Measurements from ENCODE around the gene ZNF675. TPM values are rescaled to one million over a fixed set of nuclear protein-coding genes. Genes with fewer than 3 reads are reported as not detected.
"Not testable (repeated sequence)": the region's sequence is repeated elsewhere in the genome, so short reads cannot be mapped to it uniquely, and the experiment has no call there.

Gene ZNF675
- total RNA-seq = 10 to 100 TPM; 17.7 to 18.0 TPM

DNA sequence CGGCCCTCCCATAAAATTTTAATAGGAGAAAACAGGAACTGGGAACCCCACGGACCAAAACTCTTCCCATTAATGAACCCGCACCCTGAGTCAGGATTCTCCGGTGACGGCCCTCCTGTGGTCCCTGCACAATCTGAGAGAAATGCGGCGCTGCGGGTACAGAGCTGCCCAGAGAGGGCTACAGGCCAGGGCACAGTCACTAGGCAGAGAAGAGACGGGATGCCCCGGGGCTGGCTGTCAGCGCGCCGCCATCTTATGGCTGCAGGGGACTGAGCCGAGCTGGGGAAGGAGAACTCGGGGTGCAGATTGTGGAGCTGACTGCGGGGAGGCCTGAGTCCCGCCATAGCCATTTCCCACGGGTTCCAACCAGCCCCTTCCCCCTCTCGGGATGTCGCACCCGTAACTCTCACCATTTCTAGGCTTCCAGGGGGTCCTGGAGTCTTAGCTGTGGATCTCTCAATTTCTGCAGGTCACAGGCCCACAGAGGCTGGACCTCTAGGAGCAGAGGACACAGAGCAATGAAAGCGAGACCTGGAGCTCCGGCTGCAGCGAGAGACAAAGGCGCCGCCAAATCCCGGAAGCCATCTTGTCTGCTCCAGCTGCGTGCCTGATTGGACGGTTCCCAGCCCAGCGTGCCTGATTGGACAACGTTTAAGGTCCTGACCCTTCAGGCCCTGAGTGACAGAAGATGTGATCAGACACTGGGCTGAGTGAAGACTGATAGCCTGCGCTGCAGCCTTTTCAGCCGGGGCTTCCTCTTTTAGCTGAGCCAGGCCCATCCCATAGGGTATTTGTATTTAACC lies at the start of gene ZNF675:
TSS of gene ZNF675 (minus strand) at position 592 of the 803 bp plus-strand sequence. CDS start at position 413, 179 bp downstream.
- peak; percentile 97 to 99 for ATAC-seq
- DNase-seq (ENCODE audit: low spot score) = peak; percentile 90
- no peaks in the 10 kb centered on the region for H3K27me3 Mint-ChIP-seq
- peaks cover 13 to 23% of the 10 kb centered on the region in 2 donors for H3K4me1 Mint-ChIP-seq (ENCODE audit: low read depth in 2 of 2)
- peak within 1 kb of the TSS; percentile 97 for H3K4me3 Mint-ChIP-seq
- H3K27ac Mint-ChIP-seq = peak within 1 kb of the TSS; percentile 93 to 97
- H3K9me3 Mint-ChIP-seq = no peaks in the 10 kb centered on the region
- H3K36me3 Mint-ChIP-seq = peaks cover 4% of the 10 kb centered on the region

- not testable (repeated sequence) for DNase-seq (ENCODE audit: low spot score); ATAC-seq; H3K4me3 Mint-ChIP-seq; H3K27me3 Mint-ChIP-seq; H3K9me3 Mint-ChIP-seq; H3K4me1 Mint-ChIP-seq (ENCODE audit: low read depth in 2 of 2); H3K27ac Mint-ChIP-seq
- peaks cover 12% of the 10 kb centered on the region for H3K36me3 Mint-ChIP-seq
Observed at GRCh38 chr19:23730729-23731465, 43.9 kb upstream of the ZNF675 start.

- not testable (repeated sequence) for H3K36me3 Mint-ChIP-seq; H3K27me3 Mint-ChIP-seq; DNase-seq (ENCODE audit: low spot score); H3K4me3 Mint-ChIP-seq; ATAC-seq; H3K4me1 Mint-ChIP-seq (ENCODE audit: low read depth in 2 of 2); H3K9me3 Mint-ChIP-seq; H3K27ac Mint-ChIP-seq
Observed at GRCh38 chr19:23724161-23724560, 37.1 kb upstream of the ZNF675 start.

DNA sequence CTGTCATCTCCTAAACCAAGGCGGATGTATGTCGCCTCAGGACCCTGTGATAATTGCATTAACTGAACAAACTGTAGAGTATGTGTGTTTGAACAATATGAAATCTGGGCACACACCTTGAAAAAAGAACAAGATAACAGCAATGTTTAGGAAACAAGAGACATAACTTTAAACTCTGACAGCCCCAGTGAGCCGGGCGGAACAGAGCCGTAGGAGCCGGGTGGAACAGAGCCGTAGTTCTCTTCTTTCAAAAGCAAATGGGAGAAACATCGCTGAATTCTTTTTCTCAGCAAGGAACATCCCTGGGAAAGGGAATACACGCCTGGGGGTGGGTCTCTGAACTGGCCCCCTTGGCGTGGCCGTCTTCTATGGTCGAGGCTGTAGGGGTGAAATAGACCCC lies 31.8 kb upstream of the ZNF675 start:
- Mint-ChIP-seq H3K4me1 (ENCODE audit: low read depth in 2 of 2) (peaks cover 0 to 6% of the 10 kb centered on the region in 2 donors), H3K9me3 (peaks cover 4% of the 10 kb centered on the region), H3K36me3 (no peaks in the 10 kb centered on the region), H3K27me3 (peaks cover 0 to 6% of the 10 kb centered on the region in 2 donors), H3K27ac (no peak overlapping the region), H3K4me3 (no peak overlapping the region)
- no peak for DNase-seq (ENCODE audit: low spot score)
- ATAC-seq = no peak

- Mint-ChIP-seq H3K27ac (no peak overlapping the region), H3K4me3 (no peak overlapping the region)
- no peak for DNase-seq (ENCODE audit: low spot score)
Observed at GRCh38 chr19:23716792-23717191, 29.8 kb upstream of the ZNF675 start.

GRCh38 chr19:23709347-23709746 lies 22.3 kb upstream of the ZNF675 start:
- H3K4me3 Mint-ChIP-seq = no peak overlapping the region
- no peak for DNase-seq (ENCODE audit: low spot score)
- H3K27me3 Mint-ChIP-seq = no peaks in the 10 kb centered on the region
- ATAC-seq = no peak
- no peaks in the 10 kb centered on the region for H3K9me3 Mint-ChIP-seq
- no peaks in the 10 kb centered on the region for H3K36me3 Mint-ChIP-seq
- no peaks in the 10 kb centered on the region for H3K4me1 Mint-ChIP-seq (ENCODE audit: low read depth in 2 of 2)
- H3K27ac Mint-ChIP-seq = no peak overlapping the region

More at GRCh38 chr19:23716792-23717191, 29.8 kb upstream of the ZNF675 start:
- peaks cover 0 to 6% of the 10 kb centered on the region in 2 donors for H3K27me3 Mint-ChIP-seq
- H3K36me3 Mint-ChIP-seq = no peaks in the 10 kb centered on the region
- peaks cover 0 to 6% of the 10 kb centered on the region in 2 donors for H3K4me1 Mint-ChIP-seq (ENCODE audit: low read depth in 2 of 2)
- ATAC-seq = no peak
- peaks cover 4% of the 10 kb centered on the region for H3K9me3 Mint-ChIP-seq

DNA sequence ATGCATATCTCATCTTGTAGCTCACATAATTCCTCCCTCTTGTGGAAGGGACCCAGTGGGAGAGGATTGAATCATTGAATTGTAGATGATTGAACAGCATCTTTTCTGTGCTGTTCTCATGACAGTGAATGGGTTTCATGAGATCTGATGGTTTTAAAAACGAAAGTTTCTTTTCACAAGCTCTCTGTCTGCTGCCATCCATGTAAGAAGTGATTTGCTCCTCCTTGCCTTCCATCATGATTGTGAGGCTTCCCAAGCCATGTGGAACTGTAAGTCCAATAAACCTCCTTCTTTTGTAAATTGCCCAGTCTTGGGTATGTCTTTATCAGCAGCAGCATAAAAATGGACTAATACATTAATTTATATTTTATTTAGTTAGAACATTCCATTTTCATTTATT lies 19.6 kb upstream of the ZNF675 start:
- Mint-ChIP-seq H3K9me3 (no peaks in the 10 kb centered on the region), H3K4me1 (ENCODE audit: low read depth in 2 of 2) (no peaks in the 10 kb centered on the region), H3K27me3 (peaks cover 2 to 7% of the 10 kb centered on the region in 2 donors), H3K27ac (no peak overlapping the region), H3K36me3 (no peaks in the 10 kb centered on the region), H3K4me3 (no peak overlapping the region)
- ATAC-seq (no peak), DNase-seq (ENCODE audit: low spot score) (no peak)

DNA sequence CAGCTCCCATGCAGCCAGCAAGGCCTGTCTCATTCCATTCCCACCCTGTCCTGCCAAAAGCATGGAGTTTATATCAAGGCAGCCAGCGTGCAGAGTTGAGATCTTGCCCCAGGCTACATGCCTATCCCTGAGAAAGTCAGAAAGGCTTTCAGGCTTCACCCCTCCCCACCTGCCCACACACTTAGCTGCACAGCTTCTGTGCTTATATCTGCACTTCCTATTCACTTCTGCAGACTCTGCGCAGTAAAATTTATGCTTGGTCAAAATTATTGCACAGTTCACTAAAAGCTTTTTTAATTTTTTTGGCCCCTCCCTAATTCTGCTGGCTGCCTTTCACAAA lies 12.5 kb upstream of the ZNF675 start:
- H3K36me3 Mint-ChIP-seq = no peaks in the 10 kb centered on the region

DNA sequence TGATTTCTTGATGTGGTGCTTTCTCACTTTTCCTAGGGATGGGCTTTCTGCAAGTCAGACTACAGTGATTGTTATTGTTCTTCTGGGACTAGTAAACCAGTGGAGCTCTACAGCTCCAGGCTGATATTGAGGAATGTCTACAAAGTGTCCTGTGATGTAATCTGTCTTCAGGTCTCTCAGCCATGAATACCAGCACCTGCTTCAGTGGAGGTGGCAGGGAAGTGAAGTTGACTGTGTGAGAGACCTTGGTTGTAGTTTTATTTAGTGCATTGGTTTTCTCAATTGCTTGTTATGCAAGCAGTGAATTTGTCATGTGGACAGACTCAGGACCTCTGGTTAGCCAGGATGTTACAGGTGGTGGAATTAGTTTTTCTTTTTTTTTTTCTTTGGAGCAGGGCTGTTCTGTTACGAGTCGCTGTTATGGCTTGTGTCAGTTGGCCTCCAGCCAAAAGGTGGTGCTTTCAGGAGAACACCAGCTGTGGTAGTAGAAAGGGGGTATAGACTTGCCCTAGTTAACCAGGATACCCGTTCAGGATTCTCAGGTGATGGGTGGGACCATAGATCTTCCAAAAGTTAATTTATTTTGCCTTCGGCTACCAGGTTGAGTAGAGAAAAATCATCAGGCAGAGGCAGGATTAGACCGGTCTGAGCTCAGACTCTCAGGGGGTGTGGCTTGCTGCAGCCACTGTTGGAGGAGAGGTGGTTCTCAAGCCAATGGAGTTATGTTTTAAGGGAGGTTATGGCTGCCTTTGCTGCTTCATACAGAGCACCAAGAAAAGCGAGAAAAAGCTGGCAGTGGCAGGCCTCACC lies 11.9 kb upstream of the ZNF675 start:
- H3K27me3 Mint-ChIP-seq = peaks cover 7 to 16% of the 10 kb centered on the region in 2 donors
- H3K27ac Mint-ChIP-seq = no peak overlapping the region
- no peaks in the 10 kb centered on the region for H3K36me3 Mint-ChIP-seq
- no peaks in the 10 kb centered on the region for H3K9me3 Mint-ChIP-seq
- no peak for ATAC-seq
- no peak for DNase-seq (ENCODE audit: low spot score)
- H3K4me1 Mint-ChIP-seq (ENCODE audit: low read depth in 2 of 2) = no peaks in the 10 kb centered on the region
- H3K4me3 Mint-ChIP-seq = no peak overlapping the region

More for the DNA sequence above, 12.5 kb upstream of the ZNF675 start:
- ATAC-seq (no peak), DNase-seq (ENCODE audit: low spot score) (no peak)
- peaks cover 7 to 14% of the 10 kb centered on the region in 2 donors for H3K27me3 Mint-ChIP-seq
- no peaks in the 10 kb centered on the region for H3K9me3 Mint-ChIP-seq
- no peak overlapping the region for H3K27ac Mint-ChIP-seq
- H3K4me1 Mint-ChIP-seq (ENCODE audit: low read depth in 2 of 2) = no peaks in the 10 kb centered on the region
- no peak overlapping the region for H3K4me3 Mint-ChIP-seq

DNA sequence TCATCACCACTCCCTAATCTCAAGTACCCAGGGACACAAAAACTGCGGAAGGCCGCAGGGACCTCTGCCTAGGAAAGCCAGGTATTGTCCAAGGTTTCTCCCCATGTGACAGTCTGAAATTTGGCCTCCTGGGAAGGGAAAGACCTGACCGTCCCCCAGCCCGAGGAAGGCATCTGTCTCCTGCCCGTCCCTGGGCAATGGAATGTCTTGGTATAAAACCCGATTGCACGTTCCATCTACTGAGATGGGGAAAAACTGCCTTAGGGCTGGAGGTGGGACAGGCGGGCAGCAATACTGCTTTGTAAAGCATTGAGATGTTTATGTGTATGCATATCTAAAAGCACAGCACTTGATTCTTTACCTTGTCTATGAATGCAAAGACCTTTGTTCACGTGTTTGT lies 5.9 kb upstream of the ZNF675 start:
- H3K4me3 Mint-ChIP-seq; ATAC-seq; H3K36me3 Mint-ChIP-seq; H3K4me1 Mint-ChIP-seq (ENCODE audit: low read depth in 2 of 2); H3K27ac Mint-ChIP-seq; H3K9me3 Mint-ChIP-seq; DNase-seq (ENCODE audit: low spot score): not testable (repeated sequence)
- peaks cover 4 to 13% of the 10 kb centered on the region in 2 donors for H3K27me3 Mint-ChIP-seq

DNA sequence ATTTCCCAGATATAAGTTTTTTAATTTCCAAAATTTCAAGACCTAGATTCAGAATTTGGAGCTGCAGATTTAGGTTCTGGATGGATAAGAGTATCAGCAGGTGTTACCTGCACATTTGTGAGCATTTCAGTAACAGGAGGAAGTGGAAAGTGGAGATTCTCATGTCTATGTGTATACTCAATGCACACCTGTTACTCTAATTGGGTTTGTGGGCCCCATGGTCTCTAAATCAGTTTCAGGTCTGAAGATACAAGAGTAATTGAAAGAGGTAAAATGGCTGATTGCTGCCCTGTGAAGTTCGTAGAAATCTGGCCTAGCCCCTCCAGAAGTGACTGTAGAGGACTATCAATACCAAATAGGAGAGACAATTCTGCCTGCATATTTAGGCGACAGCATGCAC lies 13.9 kb downstream of the ZNF675 start:
- ATAC-seq = no peak
- Mint-ChIP-seq H3K27ac (no peak overlapping the region), H3K4me1 (ENCODE audit: low read depth in 2 of 2) (peaks cover 34 to 42% of the 10 kb centered on the region in 2 donors), H3K36me3 (peaks cover 38% of the 10 kb centered on the region), H3K4me3 (no peak overlapping the region), H3K9me3 (no peaks in the 10 kb centered on the region), H3K27me3 (no peaks in the 10 kb centered on the region)
- DNase-seq (ENCODE audit: low spot score) = no peak

GRCh38 chr19:23668606-23669005 lies 18.4 kb downstream of the ZNF675 start:
- peaks cover 47% of the 10 kb centered on the region for H3K36me3 Mint-ChIP-seq
- not testable (repeated sequence) for H3K27me3 Mint-ChIP-seq; DNase-seq (ENCODE audit: low spot score); H3K4me3 Mint-ChIP-seq; ATAC-seq; H3K9me3 Mint-ChIP-seq; H3K27ac Mint-ChIP-seq
- H3K4me1 Mint-ChIP-seq (ENCODE audit: low read depth in 2 of 2) = peaks cover 25 to 49% of the 10 kb centered on the region in 2 donors

- Mint-ChIP-seq H3K4me3 (no peak overlapping the region), H3K4me1 (ENCODE audit: low read depth in 2 of 2) (peaks cover 10 to 30% of the 10 kb centered on the region in 2 donors), H3K36me3 (peaks cover 55% of the 10 kb centered on the region), H3K9me3 (peaks cover 3% of the 10 kb centered on the region), H3K27me3 (no peaks in the 10 kb centered on the region), H3K27ac (no peak overlapping the region)
- DNase-seq (ENCODE audit: low spot score) (no peak), ATAC-seq (no peak)
Observed at GRCh38 chr19:23665651-23666410, 21.2 kb downstream of the ZNF675 start.
